K562 treated with DMSO at 1 percent for 48 hours (cell line): ENCODE results near the gene RNF207. TPM values are rescaled to one million over a fixed set of nuclear protein-coding genes. Genes with fewer than 3 reads are reported as not detected.

Experiments
- total RNA-seq: library from RNA; unstranded; fragments of 300-600 nt; gene quantifications from 2 replicates; pipeline ENCODE4 v1.2.3, GENCODE V29; 2022; ENCODE audit warnings: low replicate concordance; ENCODE audit errors: extremely low read depth

RNF207 gene
- not detected in 2 replicates for total RNA-seq

GRCh38 chr1:6205849-6206519 is at the start of gene RNF207:
Gene RNF207, plus strand, starts transcription at chr1:6206119. Its CDS starts 417 bp downstream, at chr1:6206536.

GRCh38 chr1:6180268-6180706 is 25.6 kb upstream of the RNF207 start, which contains the start of gene CHD5:
Gene CHD5, minus strand, starts transcription at chr1:6180321. Its CDS starts 298 bp downstream, at chr1:6180023.

GRCh38 chr1:6199298-6200187 is 6.4 kb upstream of the RNF207 start, which contains the start of gene RPL22:
Gene RPL22, minus strand, starts transcription at chr1:6199595. Its CDS starts 22 bp downstream, at chr1:6199573.

GRCh38 chr1:6243993-6244392 is 38.1 kb downstream of the RNF207 start, which contains the start of gene HES3:
Gene HES3, plus strand, starts transcription at chr1:6244179. Its CDS starts 187 bp downstream, at chr1:6244366.

GRCh38 chr1:6260961-6261614 is 55.2 kb downstream of the RNF207 start, which contains the start of gene GPR153:
Gene GPR153, minus strand, starts transcription at chr1:6261098. Its CDS starts 6,193 bp downstream, at chr1:6254905.

Other genes with a start within 250 kb of the RNF207 start
- not detected in 2 replicates for gene NPHP4, start 213.7 kb upstream of the RNF207 start, total RNA-seq
- not detected in 2 replicates for gene KCNAB2, start 160.2 kb upstream of the RNF207 start, total RNA-seq
- not detected in 2 replicates for gene CHD5, start 25.8 kb upstream of the RNF207 start, total RNA-seq
- gene RPL22, start 6.5 kb upstream of the RNF207 start, total RNA-seq = not detected in 2 replicates
- gene ICMT, start 29.8 kb downstream of the RNF207 start, total RNA-seq = not detected in 2 replicates
- not detected in 2 replicates for gene HES3, start 38.1 kb downstream of the RNF207 start, total RNA-seq
- not detected in 2 replicates for gene GPR153, start 55.0 kb downstream of the RNF207 start, total RNA-seq
- gene ACOT7, start 187.6 kb downstream of the RNF207 start, total RNA-seq = not detected in 2 replicates
- gene HES2, start 213.8 kb downstream of the RNF207 start, total RNA-seq = not detected in 2 replicates
- not detected in 2 replicates for gene ESPN, start 218.7 kb downstream of the RNF207 start, total RNA-seq